SK-N-SH (cell line): ENCODE results near the gene CNTN4. TPM values are rescaled to one million over a fixed set of nuclear protein-coding genes. Genes with fewer than 3 reads are reported as not detected.

Experiments used
- CTCF ChIA-PET: fragments of 300-600, 350-600 bp; formaldehyde crosslinking; extraction: SDS; loops from one replicate; lab custom pipeline; 2021; lab: Yijun Ruan, JAX
- POLR2A ChIA-PET: fragments of 350-600 bp; sonication (Branson Sonifier 250); formaldehyde crosslinking; extraction: SDS; loops from one replicate; lab custom pipeline; 2020; ENCODE audit warnings: antibody characterized with exemption, inconsistent platforms; lab: Yijun Ruan, JAX
- DNase-seq: peaks from one replicate; pipeline ENCODE4 v3.0.0; 2012
- H2AFZ ChIP-seq: fragments of 200-600 bp; sonication (generic); 2 replicates; pipeline ENCODE4 v1.8.1; 2016; ENCODE audit warnings: antibody characterized with exemption, mild to moderate bottlenecking, low read depth
- H3F3A ChIP-seq: fragments of 200-600 bp; sonication (generic); replicated peaks from 2 replicates; pipeline ENCODE3; 2016; ENCODE audit warnings: antibody characterized with exemption, mild to moderate bottlenecking; ENCODE audit not compliant: insufficient read depth
- H3K27ac ChIP-seq, 2 experiments: fragments of 200-500 bp in 1 of 2; fragments of 200-600 bp in 1 of 2; sonication (Bioruptor generic) in 1 of 2; sonication (generic), shearing (Covaris generic) in 1 of 2; 2 replicates each; pipeline versions ENCODE4 v1.5.1 to v1.6.1; 2014 to 2016; ENCODE audit warnings: low read depth in 2 of 2, inconsistent platforms in 1 of 2, low read length in 1 of 2, mild to moderate bottlenecking in 1 of 2, mixed read lengths in 1 of 2
- H3K27me3 ChIP-seq: fragments of 200-600 bp; sonication (generic), shearing (Covaris generic); 2 replicates; pipeline ENCODE4 v1.6.1; 2016; ENCODE audit warnings: mixed run types; ENCODE audit not compliant: insufficient read depth
- H3K36me3 ChIP-seq, 2 experiments: fragments of 200-500 bp in 1 of 2; fragments of 200-600 bp in 1 of 2; sonication (Bioruptor generic) in 1 of 2; sonication (generic) in 1 of 2; replicated peaks in 1 of 2; 2 replicates each; pipeline versions ENCODE3 to v1.5.1; 2014 to 2016; ENCODE audit warnings: low read length in 1 of 2, mild to moderate bottlenecking in 1 of 2; ENCODE audit not compliant: insufficient read depth in 2 of 2, control insufficient read depth in 1 of 2
- H3K4me1 ChIP-seq, 2 experiments: fragments of 200-500 bp in 1 of 2; fragments of 200-600 bp in 1 of 2; sonication (Bioruptor generic) in 1 of 2; sonication (generic), shearing (Covaris generic) in 1 of 2; 2 replicates each; pipeline versions ENCODE4 v1.5.1 to v1.6.1; 2014 to 2016; ENCODE audit warnings: low read depth in 1 of 2, low read length in 1 of 2, mixed run types in 1 of 2; ENCODE audit not compliant: insufficient read depth in 2 of 2, control insufficient read depth in 1 of 2
- H3K4me2 ChIP-seq: fragments of 200-600 bp; sonication (generic), shearing (Covaris generic); 2 replicates; pipeline ENCODE4 v1.6.1; 2017; ENCODE audit warnings: mixed run types
- H3K4me3 ChIP-seq, 2 experiments: fragments of 200-500 bp in 1 of 2; fragments of 200-600 bp in 1 of 2; sonication (Bioruptor generic) in 1 of 2; sonication (generic), shearing (Covaris generic) in 1 of 2; 2 replicates each; pipeline versions ENCODE4 v1.5.1 to v1.8.1; 2014 to 2016; ENCODE audit warnings: low read depth in 2 of 2, inconsistent platforms in 1 of 2, low read length in 1 of 2, mild to moderate bottlenecking in 1 of 2, mixed read lengths in 1 of 2, moderate library complexity in 1 of 2
- H3K79me2 ChIP-seq: fragments of 200-600 bp; sonication (generic); 2 replicates; pipeline ENCODE4 v1.8.1; 2017; ENCODE audit warnings: mild to moderate bottlenecking; ENCODE audit not compliant: insufficient read depth
- H3K9ac ChIP-seq: fragments of 200-600 bp; sonication (generic); 2 replicates; pipeline ENCODE4 v1.6.1; 2017; ENCODE audit warnings: mixed run types
- H3K9me2 ChIP-seq: fragments of 200-600 bp; sonication (generic); 2 replicates; pipeline ENCODE4 v1.6.1; 2017; ENCODE audit warnings: mixed run types
- H3K9me3 ChIP-seq: fragments of 200-600 bp; sonication (generic); 2 replicates; pipeline ENCODE4 v1.6.1; 2017; ENCODE audit warnings: mixed run types, mild to moderate bottlenecking, moderate library complexity
- H4K20me1 ChIP-seq: fragments of 200-600 bp; sonication (generic); 2 replicates; pipeline ENCODE4 v1.6.1; 2017; ENCODE audit warnings: mild to moderate bottlenecking, mixed run types; ENCODE audit not compliant: insufficient read depth
- CHD2 ChIP-seq: fragments of 150-350 bp; IDR thresholded peaks from 2 replicates; pipeline ENCODE4 v1.6.1; 2018; ENCODE audit warnings: low read length; ENCODE audit not compliant: partially characterized antibody
- ELF1 ChIP-seq: IDR thresholded peaks from 2 replicates; pipeline ENCODE4 v1.4.0; 2012
- EZH2phosphoT487 ChIP-seq: fragments of 200-600 bp; sonication (generic); IDR thresholded peaks from 2 replicates; pipeline ENCODE4 v1.6.1; 2017; ENCODE audit warnings: low read depth, mixed run types, mild to moderate bottlenecking, antibody characterized with exemption, moderate library complexity, borderline replicate concordance
- FOSL2 ChIP-seq: IDR thresholded peaks from 2 replicates; pipeline ENCODE4 v1.4.0; 2012; ENCODE audit warnings: low read depth, mild to moderate bottlenecking, moderate library complexity, borderline replicate concordance
- FOXJ3 ChIP-seq: sonication (generic); formaldehyde crosslinking; IDR thresholded peaks from 2 replicates; pipeline ENCODE4 v1.5.1; 2020; ENCODE audit warnings: mild to moderate bottlenecking, missing genetic modification reagents
- FOXM1 ChIP-seq: IDR thresholded peaks from 2 replicates; pipeline ENCODE4 v1.4.0; 2012; ENCODE audit warnings: low read depth, mild to moderate bottlenecking
- JUND ChIP-seq: IDR thresholded peaks from 2 replicates; pipeline ENCODE4 v1.4.0; 2012
- MXI1 ChIP-seq: IDR thresholded peaks from 2 replicates; pipeline ENCODE4 v1.6.1; 2012; ENCODE audit warnings: mild to moderate bottlenecking, low read depth, low read length, improper control_type of control experiment
- RAD21 ChIP-seq: IDR thresholded peaks from 2 replicates; pipeline ENCODE4 v1.6.1; 2012; ENCODE audit warnings: mild to moderate bottlenecking, low read length
- RXRA ChIP-seq: IDR thresholded peaks from 2 replicates; pipeline ENCODE4 v1.4.0; 2012; ENCODE audit warnings: low read depth, mild to moderate bottlenecking, borderline replicate concordance
- SIN3A ChIP-seq: IDR thresholded peaks from 2 replicates; pipeline ENCODE4 v1.6.1; 2012; ENCODE audit warnings: low read depth, mild to moderate bottlenecking, low read length, moderate library complexity, borderline replicate concordance
- SMC3 ChIP-seq: IDR thresholded peaks from 2 replicates; pipeline ENCODE4 v1.6.1; 2012; ENCODE audit warnings: low read depth, low read length, improper control_type of control experiment
- TEAD4 ChIP-seq: IDR thresholded peaks from 2 replicates; pipeline ENCODE4 v1.4.0; 2012; ENCODE audit warnings: mild to moderate bottlenecking, borderline replicate concordance; ENCODE audit not compliant: insufficient read depth
- WGBS: methylation state at CpG from one replicate; pipeline ENCODE4 v1.1.6; 2017; ENCODE audit warnings: low lambda C conversion rate; 5-methylcytosine and 5-hydroxymethylcytosine counted together
- polyA plus RNA-seq, 3 experiments: library from polyadenylated mRNA; depleted of rRNA; stranded (reverse); fragments of >200 nt; gene quantifications; 2 replicates each; pipeline ENCODE4 v1.2.3, GENCODE V29; 2012
- TF ChIP-seq, protein P1 (sequence below): IDR thresholded peaks from 2 replicates; pipeline ENCODE4; 2012
- TF ChIP-seq, protein P2 (sequence below): IDR thresholded peaks from 2 replicates; pipeline ENCODE4 v1.4.0; 2012; ENCODE audit warnings: low read depth, borderline replicate concordance
- TF ChIP-seq, protein P3 (sequence below): fragments of 200-600 bp; sonication (generic); IDR thresholded peaks from 2 replicates; pipeline ENCODE4 v1.6.1; 2017; ENCODE audit warnings: antibody characterized with exemption, mild to moderate bottlenecking, moderate library complexity
- TF ChIP-seq, protein P4 (sequence below): IDR thresholded peaks from 2 replicates; pipeline ENCODE4 v1.6.1; 2012; ENCODE audit warnings: mild to moderate bottlenecking, low read depth, low read length, moderate library complexity
- TF ChIP-seq, protein P5 (sequence below): IDR thresholded peaks from 2 replicates; pipeline ENCODE4 v1.4.0; 2012; ENCODE audit warnings: low read depth, borderline replicate concordance

The CNTN4 gene
- polyA plus RNA-seq, 1 of the 3 experiments (the other 2 are of a cell fraction) = 0.12 TPM

DNA sequence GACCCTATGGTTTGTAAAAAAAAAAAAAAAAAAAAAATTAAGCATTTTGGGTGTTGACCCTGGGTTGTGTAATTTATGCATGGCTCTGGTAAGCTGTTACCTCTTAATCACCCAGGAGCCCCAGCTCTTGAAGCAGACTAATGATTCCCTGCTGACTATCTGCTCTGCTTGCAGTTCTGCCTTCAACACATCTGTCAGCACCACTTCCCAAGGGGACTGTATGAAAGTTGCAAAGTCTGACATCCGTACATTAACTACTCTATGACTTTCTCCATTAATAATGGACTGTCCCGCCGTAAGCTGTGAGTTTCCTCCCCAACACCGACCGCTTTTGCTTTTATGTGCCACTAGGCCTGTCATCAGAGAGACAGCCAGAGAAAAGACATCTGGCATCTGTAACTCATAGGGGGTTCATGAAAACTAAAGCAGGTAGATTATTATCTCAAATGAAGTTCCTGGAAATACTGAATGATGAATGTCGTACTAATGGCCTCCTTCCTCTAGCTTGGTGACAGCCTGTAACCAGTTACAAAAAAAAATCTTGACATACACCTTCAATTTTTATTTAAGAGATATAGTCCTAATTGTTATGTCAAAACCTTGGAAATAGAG, 740.0 kb downstream of the CNTN4 start:
- Histone ChIP-seq H3K27ac (peak overlapping the region in 1 of 2 experiments; percentile 78; a peak in 2 of 4 replicates), H3K79me2 (no peaks in the 10 kb centered on the region), H3K4me3 (no peak overlapping the region), H3K27me3 (no peaks in the 10 kb centered on the region), H3K9ac (no peak overlapping the region), H3K9me3 (no peaks in the 10 kb centered on the region), H3F3A (no peaks in the 10 kb centered on the region), H3K36me3 (no peaks in the 10 kb centered on the region), H3K4me2 (no peak overlapping the region), H2AFZ (no peak overlapping the region), H3K9me2 (no peaks in the 10 kb centered on the region), H3K4me1 (peaks cover 0 to 11% of the 10 kb centered on the region in 2 experiments; a peak in 2 of 4 replicates), H4K20me1 (no peaks in the 10 kb centered on the region)
- CTCF ChIA-PET = interaction anchor here (0.6 to 2.2 kb wide), 4 partner anchors 31 to 155 kb away, joined by 3 to 7 read pairs (median 4); no protein-coding TSS in a partner anchor
- no peak for TF ChIP-seq MXI1
- TF ChIP-seq CHD2 = no peak
- TF ChIP-seq, protein P1, sequence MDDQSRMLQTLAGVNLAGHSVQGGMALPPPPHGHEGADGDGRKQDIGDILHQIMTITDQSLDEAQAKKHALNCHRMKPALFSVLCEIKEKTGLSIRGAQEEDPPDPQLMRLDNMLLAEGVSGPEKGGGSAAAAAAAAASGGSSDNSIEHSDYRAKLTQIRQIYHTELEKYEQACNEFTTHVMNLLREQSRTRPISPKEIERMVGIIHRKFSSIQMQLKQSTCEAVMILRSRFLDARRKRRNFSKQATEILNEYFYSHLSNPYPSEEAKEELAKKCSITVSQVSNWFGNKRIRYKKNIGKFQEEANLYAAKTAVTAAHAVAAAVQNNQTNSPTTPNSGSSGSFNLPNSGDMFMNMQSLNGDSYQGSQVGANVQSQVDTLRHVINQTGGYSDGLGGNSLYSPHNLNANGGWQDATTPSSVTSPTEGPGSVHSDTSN = no peak
- no peak for TF ChIP-seq SMC3
- no peak for TF ChIP-seq ELF1
- no peak for TF ChIP-seq RXRA
- no peak for TF ChIP-seq RAD21
- TF ChIP-seq, protein P2, sequence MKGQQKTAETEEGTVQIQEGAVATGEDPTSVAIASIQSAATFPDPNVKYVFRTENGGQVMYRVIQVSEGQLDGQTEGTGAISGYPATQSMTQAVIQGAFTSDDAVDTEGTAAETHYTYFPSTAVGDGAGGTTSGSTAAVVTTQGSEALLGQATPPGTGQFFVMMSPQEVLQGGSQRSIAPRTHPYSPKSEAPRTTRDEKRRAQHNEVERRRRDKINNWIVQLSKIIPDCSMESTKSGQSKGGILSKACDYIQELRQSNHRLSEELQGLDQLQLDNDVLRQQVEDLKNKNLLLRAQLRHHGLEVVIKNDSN = no peak
- no peak for TF ChIP-seq FOXM1
- no peak for TF ChIP-seq TEAD4
- no peak for TF ChIP-seq SIN3A
- TF ChIP-seq, protein P3, sequence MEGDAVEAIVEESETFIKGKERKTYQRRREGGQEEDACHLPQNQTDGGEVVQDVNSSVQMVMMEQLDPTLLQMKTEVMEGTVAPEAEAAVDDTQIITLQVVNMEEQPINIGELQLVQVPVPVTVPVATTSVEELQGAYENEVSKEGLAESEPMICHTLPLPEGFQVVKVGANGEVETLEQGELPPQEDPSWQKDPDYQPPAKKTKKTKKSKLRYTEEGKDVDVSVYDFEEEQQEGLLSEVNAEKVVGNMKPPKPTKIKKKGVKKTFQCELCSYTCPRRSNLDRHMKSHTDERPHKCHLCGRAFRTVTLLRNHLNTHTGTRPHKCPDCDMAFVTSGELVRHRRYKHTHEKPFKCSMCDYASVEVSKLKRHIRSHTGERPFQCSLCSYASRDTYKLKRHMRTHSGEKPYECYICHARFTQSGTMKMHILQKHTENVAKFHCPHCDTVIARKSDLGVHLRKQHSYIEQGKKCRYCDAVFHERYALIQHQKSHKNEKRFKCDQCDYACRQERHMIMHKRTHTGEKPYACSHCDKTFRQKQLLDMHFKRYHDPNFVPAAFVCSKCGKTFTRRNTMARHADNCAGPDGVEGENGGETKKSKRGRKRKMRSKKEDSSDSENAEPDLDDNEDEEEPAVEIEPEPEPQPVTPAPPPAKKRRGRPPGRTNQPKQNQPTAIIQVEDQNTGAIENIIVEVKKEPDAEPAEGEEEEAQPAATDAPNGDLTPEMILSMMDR = no peak
- DNase-seq = peak; percentile 20
- POLR2A ChIA-PET = no interaction called here
- WGBS = 47% methylated on average over 6 of the region's 6 CpGs

DNA sequence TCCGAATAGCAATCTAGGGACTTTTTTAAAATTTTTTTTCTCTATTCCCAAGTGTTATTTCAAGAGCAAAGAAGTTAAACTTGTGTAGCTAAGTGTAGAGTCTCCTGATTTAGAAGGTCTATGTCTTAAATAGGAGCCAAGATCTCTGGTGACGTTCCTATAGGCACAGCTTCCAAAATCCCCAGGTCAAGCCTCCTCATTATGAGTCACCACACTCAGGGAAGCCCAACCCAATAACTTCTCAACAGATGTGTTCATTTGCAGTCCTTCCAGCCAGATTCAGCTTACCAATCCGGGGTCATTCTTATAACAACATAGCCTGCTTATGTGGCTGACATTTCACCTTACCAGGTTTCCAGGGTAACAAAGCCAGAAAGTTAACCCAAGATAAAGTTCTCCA, 741.2 kb downstream of the CNTN4 start:
- no peaks in the 10 kb centered on the region for H4K20me1 ChIP-seq
- H3K4me2 ChIP-seq = no peak overlapping the region
- peaks cover 0 to 11% of the 10 kb centered on the region in 2 experiments; a peak in 2 of 4 replicates for H3K4me1 ChIP-seq
- no peak for DNase-seq
- H2AFZ ChIP-seq = no peak overlapping the region
- no peaks in the 10 kb centered on the region for H3K9me2 ChIP-seq
- no peaks in the 10 kb centered on the region for H3K9me3 ChIP-seq
- WGBS = 29% methylated on average over 3 of the region's 3 CpGs
- H3K36me3 ChIP-seq = no peaks in the 10 kb centered on the region
- POLR2A ChIA-PET = no interaction called here
- no peak overlapping the region for H3K27ac ChIP-seq
- H3K4me3 ChIP-seq = no peak overlapping the region
- H3K9ac ChIP-seq = no peak overlapping the region
- no peaks in the 10 kb centered on the region for H3F3A ChIP-seq
- H3K79me2 ChIP-seq = no peaks in the 10 kb centered on the region
- H3K27me3 ChIP-seq = no peaks in the 10 kb centered on the region
- TF ChIP-seq, protein P4, sequence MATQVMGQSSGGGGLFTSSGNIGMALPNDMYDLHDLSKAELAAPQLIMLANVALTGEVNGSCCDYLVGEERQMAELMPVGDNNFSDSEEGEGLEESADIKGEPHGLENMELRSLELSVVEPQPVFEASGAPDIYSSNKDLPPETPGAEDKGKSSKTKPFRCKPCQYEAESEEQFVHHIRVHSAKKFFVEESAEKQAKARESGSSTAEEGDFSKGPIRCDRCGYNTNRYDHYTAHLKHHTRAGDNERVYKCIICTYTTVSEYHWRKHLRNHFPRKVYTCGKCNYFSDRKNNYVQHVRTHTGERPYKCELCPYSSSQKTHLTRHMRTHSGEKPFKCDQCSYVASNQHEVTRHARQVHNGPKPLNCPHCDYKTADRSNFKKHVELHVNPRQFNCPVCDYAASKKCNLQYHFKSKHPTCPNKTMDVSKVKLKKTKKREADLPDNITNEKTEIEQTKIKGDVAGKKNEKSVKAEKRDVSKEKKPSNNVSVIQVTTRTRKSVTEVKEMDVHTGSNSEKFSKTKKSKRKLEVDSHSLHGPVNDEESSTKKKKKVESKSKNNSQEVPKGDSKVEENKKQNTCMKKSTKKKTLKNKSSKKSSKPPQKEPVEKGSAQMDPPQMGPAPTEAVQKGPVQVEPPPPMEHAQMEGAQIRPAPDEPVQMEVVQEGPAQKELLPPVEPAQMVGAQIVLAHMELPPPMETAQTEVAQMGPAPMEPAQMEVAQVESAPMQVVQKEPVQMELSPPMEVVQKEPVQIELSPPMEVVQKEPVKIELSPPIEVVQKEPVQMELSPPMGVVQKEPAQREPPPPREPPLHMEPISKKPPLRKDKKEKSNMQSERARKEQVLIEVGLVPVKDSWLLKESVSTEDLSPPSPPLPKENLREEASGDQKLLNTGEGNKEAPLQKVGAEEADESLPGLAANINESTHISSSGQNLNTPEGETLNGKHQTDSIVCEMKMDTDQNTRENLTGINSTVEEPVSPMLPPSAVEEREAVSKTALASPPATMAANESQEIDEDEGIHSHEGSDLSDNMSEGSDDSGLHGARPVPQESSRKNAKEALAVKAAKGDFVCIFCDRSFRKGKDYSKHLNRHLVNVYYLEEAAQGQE = no peak
- TF ChIP-seq FOSL2 = no peak
- TF ChIP-seq, protein P5, sequence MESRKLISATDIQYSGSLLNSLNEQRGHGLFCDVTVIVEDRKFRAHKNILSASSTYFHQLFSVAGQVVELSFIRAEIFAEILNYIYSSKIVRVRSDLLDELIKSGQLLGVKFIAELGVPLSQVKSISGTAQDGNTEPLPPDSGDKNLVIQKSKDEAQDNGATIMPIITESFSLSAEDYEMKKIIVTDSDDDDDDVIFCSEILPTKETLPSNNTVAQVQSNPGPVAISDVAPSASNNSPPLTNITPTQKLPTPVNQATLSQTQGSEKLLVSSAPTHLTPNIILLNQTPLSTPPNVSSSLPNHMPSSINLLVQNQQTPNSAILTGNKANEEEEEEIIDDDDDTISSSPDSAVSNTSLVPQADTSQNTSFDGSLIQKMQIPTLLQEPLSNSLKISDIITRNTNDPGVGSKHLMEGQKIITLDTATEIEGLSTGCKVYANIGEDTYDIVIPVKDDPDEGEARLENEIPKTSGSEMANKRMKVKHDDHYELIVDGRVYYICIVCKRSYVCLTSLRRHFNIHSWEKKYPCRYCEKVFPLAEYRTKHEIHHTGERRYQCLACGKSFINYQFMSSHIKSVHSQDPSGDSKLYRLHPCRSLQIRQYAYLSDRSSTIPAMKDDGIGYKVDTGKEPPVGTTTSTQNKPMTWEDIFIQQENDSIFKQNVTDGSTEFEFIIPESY = no peak
- no peak for TF ChIP-seq FOXJ3
- TF ChIP-seq ELF1 = no peak
- no peak for TF ChIP-seq JUND
- TF ChIP-seq EZH2phosphoT487 = no peak
- TF ChIP-seq, all 33 proteins: peak for 0
- CTCF ChIA-PET = interaction anchor here (0.7 to 2.2 kb wide), 2 partner anchors 82 to 751 kb away, joined by 3 to 6 read pairs; no protein-coding TSS in a partner anchor
